ENCODE data around the gene PADI3. TPM values are rescaled to one million over a fixed set of nuclear protein-coding genes. Genes with fewer than 3 reads are reported as not detected.

The PADI3 gene
- total RNA-seq, 4 donors from 2014 or later, result not detected

- DNase-seq (ENCODE audit: low spot score), result no peak
- TF ChIP-seq, protein P1, sequence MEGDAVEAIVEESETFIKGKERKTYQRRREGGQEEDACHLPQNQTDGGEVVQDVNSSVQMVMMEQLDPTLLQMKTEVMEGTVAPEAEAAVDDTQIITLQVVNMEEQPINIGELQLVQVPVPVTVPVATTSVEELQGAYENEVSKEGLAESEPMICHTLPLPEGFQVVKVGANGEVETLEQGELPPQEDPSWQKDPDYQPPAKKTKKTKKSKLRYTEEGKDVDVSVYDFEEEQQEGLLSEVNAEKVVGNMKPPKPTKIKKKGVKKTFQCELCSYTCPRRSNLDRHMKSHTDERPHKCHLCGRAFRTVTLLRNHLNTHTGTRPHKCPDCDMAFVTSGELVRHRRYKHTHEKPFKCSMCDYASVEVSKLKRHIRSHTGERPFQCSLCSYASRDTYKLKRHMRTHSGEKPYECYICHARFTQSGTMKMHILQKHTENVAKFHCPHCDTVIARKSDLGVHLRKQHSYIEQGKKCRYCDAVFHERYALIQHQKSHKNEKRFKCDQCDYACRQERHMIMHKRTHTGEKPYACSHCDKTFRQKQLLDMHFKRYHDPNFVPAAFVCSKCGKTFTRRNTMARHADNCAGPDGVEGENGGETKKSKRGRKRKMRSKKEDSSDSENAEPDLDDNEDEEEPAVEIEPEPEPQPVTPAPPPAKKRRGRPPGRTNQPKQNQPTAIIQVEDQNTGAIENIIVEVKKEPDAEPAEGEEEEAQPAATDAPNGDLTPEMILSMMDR (IDR thresholded peaks at IDR 0.05), result no peak
- ATAC-seq (ENCODE audit: low FRiP score), result no peak
Measured at GRCh38 chr1:17204546-17205440, 44.1 kb upstream of the PADI3 start, which contains the start of gene PADI1. TSS of gene PADI1 (plus strand) at chr1:17205128. CDS start at chr1:17205218, 90 bp downstream.

- ATAC-seq (ENCODE audit: low FRiP score) (no peak), DNase-seq (ENCODE audit: low spot score) (no peak)
- TF ChIP-seq, protein P1 (IDR thresholded peaks at IDR 0.05), result no peak
Measured at GRCh38 chr1:17205652-17206051, 43.2 kb upstream of the PADI3 start.

- TF ChIP-seq, protein P1 (IDR thresholded peaks at IDR 0.05), result no peak
- no peak for ATAC-seq (ENCODE audit: low FRiP score)
- no peak for DNase-seq (ENCODE audit: low spot score)
Measured at GRCh38 chr1:17206196-17206595, 42.7 kb upstream of the PADI3 start.

- ATAC-seq (ENCODE audit: low FRiP score) (no peak), DNase-seq (ENCODE audit: low spot score) (no peak)
- TF ChIP-seq, protein P1 (IDR thresholded peaks at IDR 0.05), result no peak
Measured at GRCh38 chr1:17207046-17207445, 41.9 kb upstream of the PADI3 start.

DNA sequence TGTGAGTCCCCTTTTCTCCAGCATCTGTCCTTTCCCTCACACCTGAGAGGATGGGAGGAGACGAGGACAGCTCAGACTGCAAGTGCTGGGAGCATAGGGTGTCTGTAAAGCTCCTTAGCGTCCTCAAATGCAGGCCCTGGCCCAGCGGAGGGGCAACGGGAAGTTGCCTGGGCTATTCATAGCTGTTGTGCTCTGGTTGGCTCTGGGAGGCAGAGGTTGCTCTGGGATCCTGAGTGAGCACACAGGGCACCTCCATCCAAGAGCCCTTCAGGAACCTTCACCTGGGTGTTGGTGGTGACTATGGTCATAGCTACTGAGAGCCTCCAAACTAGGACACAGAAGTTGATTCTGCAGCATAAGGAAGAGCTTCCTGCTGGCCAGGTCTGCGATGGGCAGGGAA lies 41.4 kb upstream of the PADI3 start:
- TF ChIP-seq, protein P1 (IDR thresholded peaks at IDR 0.05), result no peak
- ATAC-seq (ENCODE audit: low FRiP score) (no peak), DNase-seq (ENCODE audit: low spot score) (no peak)

- peak; percentile 12 for ATAC-seq (ENCODE audit: low FRiP score)
- TF ChIP-seq, protein P1 (IDR thresholded peaks at IDR 0.05), result no peak
Measured at GRCh38 chr1:17207966-17208418, 40.9 kb upstream of the PADI3 start.

DNA sequence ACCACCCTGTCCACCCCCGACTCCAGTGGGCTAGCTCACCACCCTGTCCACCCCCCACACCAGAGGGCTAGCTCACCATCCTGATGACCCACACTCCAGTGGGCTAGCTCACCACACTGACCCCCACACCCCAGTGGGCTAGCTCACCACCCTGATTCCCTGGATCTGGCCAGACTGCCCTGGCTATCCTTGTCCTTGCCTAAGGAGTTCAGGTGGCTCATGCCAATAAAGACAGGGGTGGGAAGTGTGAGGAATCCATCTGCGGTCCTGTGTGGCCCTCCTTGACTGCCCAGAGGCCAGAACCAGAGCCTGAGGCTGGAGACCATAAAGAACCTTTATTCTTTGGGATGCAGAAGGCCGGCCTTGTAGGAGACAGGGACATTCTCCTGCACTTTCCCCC lies 40.4 kb upstream of the PADI3 start:
- no peak for DNase-seq (ENCODE audit: low spot score)
- TF ChIP-seq, protein P1 (IDR thresholded peaks at IDR 0.05), result no peak
- no peak for ATAC-seq (ENCODE audit: low FRiP score)

More at GRCh38 chr1:17207966-17208418, 40.9 kb upstream of the PADI3 start:
- no peak for DNase-seq (ENCODE audit: low spot score)
